T-helper 2 cell treated with Interferon-gamma antibody and Interleukin-4, amounts not matched to agents 5 μg/mL and 100 μg/mL, for 36 hours (primary cell): Measurements from ENCODE around the gene PPME1.

Experiments used
- DNase-seq: peaks from one replicate; pipeline ENCODE4 v3.0.0; 2021; ENCODE audit warnings: low spot score
- H3K27ac Mint-ChIP-seq: one replicate; pipeline ENCODE4 v1.8.0; 2021; ENCODE audit warnings: mild to moderate bottlenecking, mixed read lengths
- H3K27me3 Mint-ChIP-seq: one replicate; pipeline ENCODE4 v1.8.0; 2021; ENCODE audit warnings: low read depth, mixed read lengths
- H3K36me3 Mint-ChIP-seq: one replicate; pipeline ENCODE4 v1.8.0; 2021; ENCODE audit warnings: low read depth, mixed read lengths
- H3K4me1 Mint-ChIP-seq: one replicate; pipeline ENCODE4 v1.8.0; 2021; ENCODE audit warnings: low read depth, mixed read lengths
- H3K4me3 Mint-ChIP-seq: one replicate; pipeline ENCODE4 v1.8.0; 2022; ENCODE audit warnings: mild to moderate bottlenecking, moderate library complexity, mixed read lengths
- H3K9me3 Mint-ChIP-seq: one replicate; pipeline ENCODE4 v1.8.0; 2021; ENCODE audit warnings: mixed read lengths

Gene PPME1

DNA sequence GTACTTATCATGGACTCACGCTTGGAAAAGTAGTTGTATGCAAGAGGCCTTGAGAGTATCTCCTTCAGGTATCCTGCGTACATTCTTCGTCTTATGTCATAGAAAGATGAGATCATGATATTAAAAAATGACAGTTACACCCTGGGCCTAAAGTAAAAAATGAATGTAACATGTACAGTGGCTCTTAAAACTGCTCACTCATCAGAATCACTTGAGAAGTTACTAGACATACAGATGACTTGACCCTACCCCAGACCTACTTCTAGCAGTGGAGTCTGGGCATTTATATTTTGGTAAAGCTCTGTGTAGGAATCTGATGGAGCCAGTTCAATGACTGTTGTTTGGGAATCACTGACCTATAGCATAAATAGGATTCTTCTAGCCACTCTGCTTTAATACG, 54.5 kb downstream of the PPME1 start:
- no peak overlapping the region for H3K27ac Mint-ChIP-seq
- H3K4me3 Mint-ChIP-seq = no peak overlapping the region
- no peaks in the 10 kb centered on the region for H3K27me3 Mint-ChIP-seq
- H3K36me3 Mint-ChIP-seq = peaks cover 20% of the 10 kb centered on the region
- no peak for DNase-seq
- no peaks in the 10 kb centered on the region for H3K4me1 Mint-ChIP-seq
- peaks cover 7% of the 10 kb centered on the region for H3K9me3 Mint-ChIP-seq

DNA sequence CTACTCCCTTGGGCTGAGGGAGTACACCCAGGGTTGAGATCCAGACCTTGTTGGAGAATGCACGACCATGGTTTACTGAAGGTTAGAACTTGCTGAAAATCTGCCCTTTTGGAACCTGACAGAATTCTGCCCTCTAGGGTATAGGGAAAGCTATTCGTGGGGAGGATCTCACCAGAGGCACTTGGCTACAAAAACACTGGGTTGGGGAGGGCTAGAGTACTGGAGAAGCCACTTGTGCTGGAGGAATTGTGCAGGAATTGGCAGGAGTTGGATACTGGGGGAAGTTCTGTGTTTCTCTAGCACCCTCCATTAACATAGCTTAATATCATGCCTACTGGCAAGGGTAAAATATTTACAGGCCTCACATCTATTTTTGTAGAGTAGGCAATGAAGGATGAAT, 55.8 kb downstream of the PPME1 start:
- H3K4me1 Mint-ChIP-seq = peaks cover 1% of the 10 kb centered on the region
- no peak overlapping the region for H3K4me3 Mint-ChIP-seq
- peaks cover 24% of the 10 kb centered on the region for H3K36me3 Mint-ChIP-seq
- H3K27me3 Mint-ChIP-seq = no peaks in the 10 kb centered on the region
- DNase-seq = no peak
- H3K27ac Mint-ChIP-seq = no peak overlapping the region
- H3K9me3 Mint-ChIP-seq = peaks cover 4% of the 10 kb centered on the region

- Mint-ChIP-seq H3K4me1 (peaks cover 6% of the 10 kb centered on the region), H3K4me3 (no peak overlapping the region), H3K36me3 (peaks cover 18% of the 10 kb centered on the region), H3K27ac (peak overlapping the region; percentile 7), H3K27me3 (no peaks in the 10 kb centered on the region), H3K9me3 (no peaks in the 10 kb centered on the region)
- DNase-seq = no peak
These were observed 61.3 kb downstream of the PPME1 start for GRCh38 chr11:74232311-74232950.

DNA sequence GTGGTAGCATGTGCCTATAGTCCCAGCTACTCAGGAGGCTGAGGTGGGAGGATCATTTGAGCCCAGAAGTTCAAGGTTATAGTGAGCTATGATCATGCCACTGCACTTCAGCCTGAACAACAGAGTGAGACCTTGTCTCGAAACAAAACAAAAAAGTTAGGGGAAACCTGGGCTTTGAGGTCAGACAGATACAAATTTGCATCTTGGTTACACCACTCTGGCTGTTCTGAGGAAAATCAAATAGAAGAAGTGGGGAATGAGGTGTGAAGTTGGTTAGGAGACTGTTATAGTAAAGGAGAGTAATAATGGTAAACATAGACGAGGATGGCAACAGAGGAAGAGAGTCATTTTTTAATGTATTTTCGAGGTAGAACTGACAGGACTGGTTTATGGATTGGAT, 62.6 kb downstream of the PPME1 start:
- Mint-ChIP-seq H3K9me3 (no peaks in the 10 kb centered on the region), H3K36me3 (peaks cover 21% of the 10 kb centered on the region), H3K4me3 (no peak overlapping the region), H3K4me1 (peaks cover 11% of the 10 kb centered on the region), H3K27me3 (no peaks in the 10 kb centered on the region), H3K27ac (no peak overlapping the region)
- DNase-seq = no peak

DNA sequence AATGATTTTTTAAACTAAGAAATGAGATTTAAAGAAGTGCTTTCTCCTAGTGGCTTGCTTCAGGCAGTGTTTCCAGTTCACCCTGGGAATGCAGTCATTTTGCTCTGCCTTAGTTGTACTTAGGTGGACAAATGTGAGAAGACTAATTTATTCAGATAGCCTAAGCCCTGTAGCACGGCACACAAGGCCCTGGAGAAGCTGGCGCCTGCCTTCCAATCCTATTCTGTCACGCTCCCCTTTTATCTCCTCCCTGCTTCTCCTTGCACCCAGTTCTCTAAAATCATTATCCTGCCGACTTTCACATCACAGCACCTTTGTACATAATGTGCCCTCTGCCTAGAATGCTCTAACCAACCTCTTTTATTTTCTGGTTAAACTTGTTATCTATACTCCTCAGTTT, 64.0 kb downstream of the PPME1 start:
- Mint-ChIP-seq H3K9me3 (no peaks in the 10 kb centered on the region), H3K27ac (no peak overlapping the region), H3K4me3 (no peak overlapping the region), H3K36me3 (peaks cover 31% of the 10 kb centered on the region), H3K27me3 (no peaks in the 10 kb centered on the region), H3K4me1 (peaks cover 11% of the 10 kb centered on the region)
- no peak for DNase-seq

DNA sequence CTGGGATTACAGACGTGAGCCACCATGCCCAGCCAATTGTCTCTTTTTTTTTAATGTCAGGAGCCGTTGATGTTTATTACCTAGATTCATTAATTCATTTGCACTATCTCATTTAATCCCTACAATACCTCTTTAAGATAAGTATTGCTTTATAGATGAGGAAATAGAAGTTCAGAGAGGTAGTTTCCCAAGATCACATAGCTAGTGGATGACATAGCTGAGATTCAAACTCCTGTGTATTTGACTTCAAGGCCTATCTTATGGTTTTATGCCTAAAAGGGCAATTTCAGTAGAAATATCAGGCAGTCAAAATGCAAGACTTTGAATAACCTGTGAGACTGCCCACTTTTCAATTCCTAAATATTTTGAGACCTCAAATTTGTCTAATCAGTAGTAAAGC, 66.5 kb downstream of the PPME1 start:
- Mint-ChIP-seq H3K9me3 (no peaks in the 10 kb centered on the region), H3K27ac (no peak overlapping the region), H3K4me3 (no peak overlapping the region), H3K36me3 (peaks cover 31% of the 10 kb centered on the region), H3K4me1 (peaks cover 5% of the 10 kb centered on the region), H3K27me3 (no peaks in the 10 kb centered on the region)
- no peak for DNase-seq

DNA sequence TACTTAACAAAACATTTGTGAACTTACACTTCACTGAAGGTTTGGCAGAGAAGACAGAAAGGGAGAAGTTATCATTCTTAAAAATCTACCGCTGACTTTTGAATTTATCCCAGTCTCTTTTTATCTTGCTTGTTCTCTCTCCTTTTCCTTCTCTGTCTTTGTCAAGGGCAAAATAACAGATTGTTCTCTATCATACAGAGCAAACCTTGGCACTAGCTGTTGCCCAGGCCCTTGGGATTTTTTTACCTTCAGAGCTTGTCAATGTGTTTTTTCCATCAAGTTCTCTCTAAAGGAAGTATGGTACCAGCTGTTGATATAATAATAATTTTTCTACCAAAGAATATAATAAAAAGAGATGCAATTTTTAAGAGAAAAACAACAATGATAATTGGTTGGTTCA, 67.2 kb downstream of the PPME1 start:
- H3K27me3 Mint-ChIP-seq = no peaks in the 10 kb centered on the region

GRCh38 chr11:74248469-74248868, 77.4 kb downstream of the PPME1 start:
- Mint-ChIP-seq H3K4me1 (no peaks in the 10 kb centered on the region), H3K27me3 (no peaks in the 10 kb centered on the region), H3K27ac (no peak overlapping the region), H3K36me3 (peaks cover 3% of the 10 kb centered on the region), H3K4me3 (no peak overlapping the region), H3K9me3 (no peaks in the 10 kb centered on the region)
- DNase-seq = no peak

More for the DNA sequence above, 67.2 kb downstream of the PPME1 start:
- Mint-ChIP-seq H3K36me3 (peaks cover 31% of the 10 kb centered on the region), H3K27ac (no peak overlapping the region), H3K4me3 (no peak overlapping the region), H3K9me3 (no peaks in the 10 kb centered on the region), H3K4me1 (peaks cover 5% of the 10 kb centered on the region)
- DNase-seq = no peak

DNA sequence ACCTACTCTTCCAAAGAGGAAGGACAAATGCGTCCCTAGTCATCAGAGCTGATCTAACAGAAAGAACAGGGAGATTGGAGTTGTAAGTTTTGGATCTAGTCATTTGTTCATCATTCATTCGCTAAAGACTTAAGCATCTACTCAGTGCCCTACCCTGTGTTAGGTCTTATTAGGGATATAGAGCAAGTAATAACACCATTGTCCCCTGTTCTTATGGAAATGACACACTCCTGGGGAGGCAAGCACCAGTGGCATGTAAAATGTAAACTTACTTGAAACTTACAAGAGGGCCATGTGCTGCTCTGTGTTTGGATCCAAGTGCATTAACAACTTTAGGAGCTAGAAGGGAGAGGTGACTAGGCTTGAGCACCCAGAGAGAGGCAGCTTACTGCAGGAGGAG, 78.4 kb downstream of the PPME1 start:
- no peak overlapping the region for H3K27ac Mint-ChIP-seq
- H3K27me3 Mint-ChIP-seq = no peaks in the 10 kb centered on the region
- no peak overlapping the region for H3K4me3 Mint-ChIP-seq

GRCh38 chr11:74253361-74253760, 82.3 kb downstream of the PPME1 start:
- Mint-ChIP-seq H3K4me1 (peaks cover 3% of the 10 kb centered on the region), H3K4me3 (no peak overlapping the region), H3K36me3 (peaks cover 7% of the 10 kb centered on the region), H3K27me3 (no peaks in the 10 kb centered on the region), H3K27ac (no peak overlapping the region), H3K9me3 (no peaks in the 10 kb centered on the region)
- no peak for DNase-seq

More for the DNA sequence above, 78.4 kb downstream of the PPME1 start:
- no peak for DNase-seq
- H3K4me1 Mint-ChIP-seq = no peaks in the 10 kb centered on the region
- no peaks in the 10 kb centered on the region for H3K9me3 Mint-ChIP-seq
- peaks cover 8% of the 10 kb centered on the region for H3K36me3 Mint-ChIP-seq

GRCh38 chr11:74255741-74256375, 84.8 kb downstream of the PPME1 start:
- H3K9me3 Mint-ChIP-seq = no peaks in the 10 kb centered on the region
- peak; percentile 40 for DNase-seq
- H3K27ac Mint-ChIP-seq = peak overlapping the region; percentile 13
- no peaks in the 10 kb centered on the region for H3K27me3 Mint-ChIP-seq
- peaks cover 3% of the 10 kb centered on the region for H3K4me1 Mint-ChIP-seq
- peaks cover 7% of the 10 kb centered on the region for H3K36me3 Mint-ChIP-seq
- H3K4me3 Mint-ChIP-seq = no peak overlapping the region

GRCh38 chr11:74256378-74257133, 85.5 kb downstream of the PPME1 start:
- no peaks in the 10 kb centered on the region for H3K9me3 Mint-ChIP-seq
- peaks cover 3% of the 10 kb centered on the region for H3K4me1 Mint-ChIP-seq
- no peak overlapping the region for H3K4me3 Mint-ChIP-seq
- peaks cover 7% of the 10 kb centered on the region for H3K36me3 Mint-ChIP-seq
- H3K27ac Mint-ChIP-seq = no peak overlapping the region
- H3K27me3 Mint-ChIP-seq = no peaks in the 10 kb centered on the region
- no peak for DNase-seq

- no peak overlapping the region for H3K4me3 Mint-ChIP-seq
- no peaks in the 10 kb centered on the region for H3K9me3 Mint-ChIP-seq
- peaks cover 3% of the 10 kb centered on the region for H3K4me1 Mint-ChIP-seq
- H3K27ac Mint-ChIP-seq = no peak overlapping the region
- peaks cover 7% of the 10 kb centered on the region for H3K36me3 Mint-ChIP-seq
- DNase-seq = no peak
- peaks cover 5% of the 10 kb centered on the region for H3K27me3 Mint-ChIP-seq
These were observed 87.0 kb downstream of the PPME1 start for GRCh38 chr11:74257959-74258553.

DNA sequence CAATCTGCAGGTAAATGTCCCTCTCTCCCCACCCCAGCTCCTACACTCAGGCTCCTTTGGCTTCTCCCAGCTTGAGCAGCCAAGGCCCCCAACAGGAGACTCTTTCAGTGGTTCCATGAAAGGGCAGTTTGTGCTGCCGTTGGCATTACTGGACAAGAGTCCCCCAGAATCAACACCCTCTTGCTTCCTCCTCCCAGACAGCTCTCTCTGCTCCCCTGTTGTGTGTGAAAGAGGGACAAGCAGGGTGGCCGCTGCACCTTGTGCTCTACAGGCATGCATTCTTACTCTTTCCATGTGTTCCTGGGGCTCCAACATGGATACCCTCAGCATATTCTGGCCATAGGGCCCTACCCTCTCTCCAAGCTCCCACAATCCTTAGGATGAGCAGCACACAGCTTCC, 91.6 kb downstream of the PPME1 start:
- H3K27me3 Mint-ChIP-seq = peaks cover 5% of the 10 kb centered on the region
- no peak overlapping the region for H3K27ac Mint-ChIP-seq

More for the DNA sequence above, 91.6 kb downstream of the PPME1 start:
- H3K4me3 Mint-ChIP-seq = no peak overlapping the region
- H3K9me3 Mint-ChIP-seq = no peaks in the 10 kb centered on the region
- no peaks in the 10 kb centered on the region for H3K36me3 Mint-ChIP-seq
- H3K4me1 Mint-ChIP-seq = no peaks in the 10 kb centered on the region
- DNase-seq = no peak
